Measurements from ENCODE around the gene OR7C2. TPM values are rescaled to one million over a fixed set of nuclear protein-coding genes. Genes with fewer than 3 reads are reported as not detected.

Gene OR7C2
- total and polyA plus RNA-seq, 2 of the 8 experiments (the other 6 are each of a cell fraction or from before 2014, with no cell fraction given): not detected

DNA sequence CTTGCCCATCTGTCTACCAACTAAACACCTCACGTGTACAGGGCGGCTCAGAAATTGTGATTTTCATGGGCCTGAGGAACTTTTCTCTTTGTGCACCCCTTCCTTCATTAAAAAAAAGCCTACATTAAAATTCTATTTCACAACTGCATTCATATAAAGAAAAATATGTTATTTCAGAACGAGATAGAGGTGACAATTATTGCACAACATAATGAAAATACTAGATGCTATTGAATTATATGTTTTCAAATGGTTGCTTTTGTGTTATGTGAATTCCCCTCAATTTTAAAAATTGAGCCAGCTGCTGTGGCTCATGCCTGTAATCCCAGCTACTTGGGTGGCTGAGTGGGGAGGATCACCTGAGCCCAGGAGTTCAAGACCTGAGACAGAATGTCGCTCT is 33.2 kb downstream of the OR7C2 start:
- 76% methylated on average over 4 of the region's 4 CpGs; no CpG with 5 or more reads in 1 of the 2 experiments for WGBS, 2 experiments (ENCODE audit: extremely low coverage in 1 of 2, insufficient coverage in 1 of 2, insufficient read length in 1 of 2, insufficient replicate concordance in 2 of 2, low coverage in 1 of 2, low lambda C conversion rate in 2 of 2, missing lambda C conversion rate in 1 of 2)

More for the DNA sequence above, 33.2 kb downstream of the OR7C2 start:
- H2BK120ac ChIP-seq (replicated peaks; ENCODE audit: low read depth, low read length): no peak overlapping the region
- peaks cover 0 to 7% of the 10 kb centered on the region in 2 experiments for H4K20me1 ChIP-seq (replicated peaks in 1 of 2; ENCODE audit: control insufficient read depth in 1 of 2, insufficient read depth in 2 of 2, low read length in 2 of 2)
- TF ChIP-seq POLR2A (IDR thresholded peaks at IDR 0.05; ENCODE audit: control extremely low read depth in 1 of 2, low read depth in 2 of 2, low read length in 2 of 2) (no peak), EP300 (IDR thresholded peaks at IDR 0.05; ENCODE audit: borderline replicate concordance in 1 of 2, low read depth in 2 of 2, low read length in 2 of 2) (no peak), NRF1 (IDR thresholded peaks at IDR 0.05; ENCODE audit: low read depth, low read length) (no peak), SIX5 (IDR thresholded peaks at IDR 0.05; ENCODE audit: low read depth, low read length) (no peak)
- peaks cover 0 to 7% (median 3%) of the 10 kb centered on the region in 4 experiments; a peak in 3 of 7 replicates for H3K4me1 ChIP-seq (replicated peaks in 1 of 4; ENCODE audit: control insufficient read depth in 3 of 4, insufficient read depth in 4 of 4, low read length in 3 of 4)
- 0 out of 4 replicates have a peak, but pooled peaks cover 0 to 4% of the 10 kb centered on the region in 2 experiments for H3K79me2 ChIP-seq (ENCODE audit: control insufficient read depth in 1 of 2, insufficient read depth in 2 of 2, low read length in 2 of 2)
- no peaks in the 10 kb centered on the region for H3K79me1 ChIP-seq (ENCODE audit: low read depth, low read length)
- H4K91ac ChIP-seq (replicated peaks; ENCODE audit: insufficient read length, low read length): no peak overlapping the region
- no peak for DNase-seq (ENCODE audit: low read depth in 1 of 2, low spot score in 2 of 2)
- FAIRE-seq: no peak
- H3K27me3 ChIP-seq (replicated peaks in 1 of 4; ENCODE audit: control insufficient read depth in 3 of 4, extremely low read depth in 1 of 4, insufficient read depth in 3 of 4, low read length in 3 of 4): peaks cover 0 to 7% (median 0%) of the 10 kb centered on the region in 4 experiments; a peak in 2 of 7 replicates
- no peak overlapping the region for H3K27ac ChIP-seq (ENCODE audit: low read depth, low read length)
- no peak overlapping the region for H3K9ac ChIP-seq (replicated peaks in 1 of 4; ENCODE audit: extremely low read depth in 1 of 4, low read depth in 3 of 4, low read length in 3 of 4)
- H2AK5ac ChIP-seq (ENCODE audit: low read depth, low read length): no peak overlapping the region
- ChIA-PET POLR2A (ENCODE audit: partially characterized antibody) (no interaction called here), CTCF (ENCODE audit: partially characterized antibody) (no interaction called here)
- H3K36me3 ChIP-seq (ENCODE audit: control insufficient read depth in 2 of 4, insufficient read depth in 4 of 4, low read length in 3 of 4): peaks cover 0 to 5% (median 0%) of the 10 kb centered on the region in 4 experiments; a peak in 1 of 8 replicates
- H2BK20ac ChIP-seq (ENCODE audit: low read length): no peak overlapping the region
- H3K14ac ChIP-seq (ENCODE audit: insufficient read length): no peak overlapping the region
- H4K5ac ChIP-seq (ENCODE audit: insufficient read length, low read depth, low read length): no peak overlapping the region
- H3K4ac ChIP-seq (replicated peaks; ENCODE audit: insufficient read length, low read depth, low read length): no peak overlapping the region
- H2BK5ac ChIP-seq (ENCODE audit: low read depth, low read length): no peak overlapping the region
- no peak overlapping the region for H3K4me3 ChIP-seq (ENCODE audit: extremely low read depth in 1 of 4, insufficient read depth in 2 of 4, low read depth in 3 of 4, low read length in 4 of 4)
- no peak overlapping the region for H3K23ac ChIP-seq (ENCODE audit: insufficient read length)
- H3K9me3 ChIP-seq (ENCODE audit: insufficient read depth in 2 of 2, low read depth in 1 of 2, low read length in 1 of 2): no peaks in the 10 kb centered on the region
- H2BK12ac ChIP-seq (ENCODE audit: low read depth, low read length): no peak overlapping the region
- no peak overlapping the region for H3K18ac ChIP-seq (ENCODE audit: extremely low read depth, low read length)
- H3K4me2 ChIP-seq (ENCODE audit: insufficient read depth in 1 of 2, low read depth in 2 of 2, low read length in 2 of 2): no peak overlapping the region
- no peak overlapping the region for H2BK15ac ChIP-seq (ENCODE audit: low read length)
- H2AFZ ChIP-seq (ENCODE audit: low read length): no peak overlapping the region
- peaks cover 9% of the 10 kb centered on the region for H3K23me2 ChIP-seq (ENCODE audit: low read depth, low read length)
- H4K8ac ChIP-seq (ENCODE audit: extremely low read depth, insufficient read depth, low read length): no peak overlapping the region
- no peak overlapping the region for H3K56ac ChIP-seq (replicated peaks; ENCODE audit: insufficient read length, low read depth, low read length)
